IPS-15b (cell line): ENCODE measurements around the gene PLPPR3.

ENCODE experiments used
- H3K27me3 ChIP-seq: one replicate; pipeline ENCODE4 v1.6.1; 2013; ENCODE audit warnings: low read length; ENCODE audit not compliant: control insufficient read depth, insufficient read depth
- H3K36me3 ChIP-seq: one replicate; pipeline ENCODE4 v1.6.1; 2013; ENCODE audit warnings: low read length; ENCODE audit not compliant: control insufficient read depth, insufficient read depth
- H3K4me1 ChIP-seq: one replicate; pipeline ENCODE4 v1.6.1; 2013; ENCODE audit warnings: mild to moderate bottlenecking, low read length; ENCODE audit not compliant: control insufficient read depth, insufficient read depth
- H3K4me3 ChIP-seq: one replicate; pipeline ENCODE4 v1.5.1; 2013; ENCODE audit warnings: low read depth, low read length
- H3K9ac ChIP-seq: one replicate; pipeline ENCODE4 v1.6.1; 2013; ENCODE audit warnings: low read depth, mild to moderate bottlenecking, low read length
- H3K9me3 ChIP-seq: one replicate; pipeline ENCODE4 v1.6.1; 2013; ENCODE audit warnings: mild to moderate bottlenecking, low read length; ENCODE audit not compliant: control insufficient read depth, insufficient read depth

Gene PLPPR3

DNA sequence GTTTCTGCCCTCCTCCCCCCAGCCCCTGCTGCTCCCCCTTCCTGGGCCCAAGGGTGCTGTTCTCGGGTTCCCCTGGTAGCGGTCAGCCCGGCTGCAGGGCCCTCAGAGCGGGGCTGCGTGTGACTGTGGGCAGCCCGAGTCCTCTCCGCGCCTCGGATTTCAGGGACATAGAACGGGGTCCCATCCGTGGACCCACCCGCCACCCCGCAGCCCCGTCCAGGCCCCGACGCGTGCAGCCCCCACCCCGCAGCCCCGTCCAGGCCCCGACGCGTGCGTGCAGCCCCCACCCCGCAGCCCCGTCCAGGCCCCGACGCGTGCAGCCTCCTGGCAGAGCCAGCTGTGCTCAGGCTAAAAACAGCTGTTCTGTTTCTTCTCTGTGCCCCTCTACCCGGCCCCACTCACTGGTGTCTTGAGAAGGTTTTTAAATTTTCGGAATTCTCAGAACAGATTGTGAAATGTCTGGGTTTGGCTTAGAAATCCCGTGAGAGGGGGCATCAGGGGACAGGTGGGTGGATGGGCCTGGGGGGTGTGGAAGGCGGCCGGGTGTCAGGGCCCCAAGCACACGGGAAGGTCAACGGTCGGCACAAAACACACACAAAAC lies 13.6 kb upstream of the PLPPR3 start:
- Histone ChIP-seq H3K9me3 (no peaks in the 10 kb centered on the region), H3K4me1 (no peaks in the 10 kb centered on the region), H3K27me3 (no peaks in the 10 kb centered on the region), H3K4me3 (no peak overlapping the region), H3K36me3 (no peaks in the 10 kb centered on the region), H3K9ac (no peak overlapping the region)

DNA sequence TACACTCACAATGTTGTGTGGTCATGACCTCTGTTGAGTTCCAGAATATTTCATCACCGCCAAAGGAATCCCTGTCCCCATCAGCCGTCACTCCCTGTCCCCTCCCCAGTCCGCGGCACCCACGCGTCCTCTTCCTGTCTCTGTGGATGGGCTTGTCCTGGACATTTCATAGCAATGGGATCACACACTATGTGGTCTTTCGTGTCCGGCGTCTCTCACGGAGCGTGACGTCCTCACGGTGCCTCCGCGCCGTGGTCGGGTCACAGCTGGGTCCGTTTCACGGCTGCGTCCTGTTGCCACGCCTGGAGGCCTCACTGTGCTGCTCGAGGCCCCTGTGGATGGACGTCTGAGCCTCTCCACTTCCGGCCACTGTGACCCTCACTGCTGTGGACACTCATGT lies 12.5 kb upstream of the PLPPR3 start:
- Histone ChIP-seq H3K9ac (no peak overlapping the region), H3K27me3 (no peaks in the 10 kb centered on the region), H3K4me1 (no peaks in the 10 kb centered on the region), H3K36me3 (no peaks in the 10 kb centered on the region), H3K4me3 (no peak overlapping the region), H3K9me3 (no peaks in the 10 kb centered on the region)

DNA sequence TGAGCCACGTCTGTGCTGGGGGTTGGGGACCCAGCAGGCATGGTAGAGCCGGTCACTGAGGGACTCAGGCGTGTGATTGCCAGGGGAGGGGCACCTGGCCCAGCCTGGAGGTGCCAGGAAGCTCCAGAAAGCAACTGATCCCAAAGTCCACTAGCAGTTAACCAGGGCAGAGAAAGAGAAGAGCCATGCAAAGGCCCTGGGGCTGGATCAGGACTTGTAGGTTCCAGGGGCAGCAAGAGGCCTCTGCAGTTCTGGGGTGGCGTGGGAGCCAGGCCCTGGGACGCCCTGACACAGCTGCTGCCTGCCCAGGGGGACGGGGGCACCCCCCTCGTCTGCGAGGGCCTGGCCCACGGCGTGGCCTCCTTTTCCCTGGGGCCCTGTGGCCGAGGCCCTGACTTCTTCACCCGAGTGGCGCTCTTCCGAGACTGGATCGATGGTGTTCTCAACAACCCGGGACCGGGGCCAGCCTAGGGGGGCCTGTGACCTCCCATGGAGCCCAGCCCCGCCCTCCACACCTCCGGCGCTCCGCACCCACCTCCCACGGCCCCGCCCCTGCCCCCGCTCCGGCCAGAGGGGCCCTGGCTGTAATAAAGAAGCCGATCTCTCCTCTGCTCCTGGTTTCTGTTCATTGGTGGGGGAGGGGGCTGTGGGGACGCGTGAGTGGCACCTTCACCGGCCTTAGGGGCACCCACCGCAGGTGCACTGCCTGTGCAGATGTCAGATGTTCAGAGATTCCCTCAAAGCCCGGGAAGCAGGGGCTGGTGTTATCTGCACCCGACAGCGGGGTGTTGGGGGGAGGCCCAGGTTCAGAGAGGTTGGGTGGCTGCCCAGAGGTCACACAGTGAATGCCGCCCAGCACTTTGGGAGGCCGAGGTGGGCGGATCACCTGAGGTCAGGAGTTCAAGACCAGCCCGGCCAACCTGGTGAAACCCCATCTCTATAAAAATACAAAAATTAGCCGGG lies 9.9 kb upstream of the PLPPR3 start:
- no peaks in the 10 kb centered on the region for H3K4me1 ChIP-seq
- no peak overlapping the region for H3K4me3 ChIP-seq
- H3K36me3 ChIP-seq = no peaks in the 10 kb centered on the region
- H3K9ac ChIP-seq = no peak overlapping the region
- no peaks in the 10 kb centered on the region for H3K9me3 ChIP-seq
- H3K27me3 ChIP-seq = no peaks in the 10 kb centered on the region

GRCh38 chr19:829129-829758 lies 7.5 kb upstream of the PLPPR3 start:
- H3K9ac ChIP-seq = no peak overlapping the region
- no peaks in the 10 kb centered on the region for H3K36me3 ChIP-seq
- H3K27me3 ChIP-seq = no peaks in the 10 kb centered on the region
- H3K9me3 ChIP-seq = no peaks in the 10 kb centered on the region
- H3K4me1 ChIP-seq = no peaks in the 10 kb centered on the region
- H3K4me3 ChIP-seq = no peak overlapping the region

DNA sequence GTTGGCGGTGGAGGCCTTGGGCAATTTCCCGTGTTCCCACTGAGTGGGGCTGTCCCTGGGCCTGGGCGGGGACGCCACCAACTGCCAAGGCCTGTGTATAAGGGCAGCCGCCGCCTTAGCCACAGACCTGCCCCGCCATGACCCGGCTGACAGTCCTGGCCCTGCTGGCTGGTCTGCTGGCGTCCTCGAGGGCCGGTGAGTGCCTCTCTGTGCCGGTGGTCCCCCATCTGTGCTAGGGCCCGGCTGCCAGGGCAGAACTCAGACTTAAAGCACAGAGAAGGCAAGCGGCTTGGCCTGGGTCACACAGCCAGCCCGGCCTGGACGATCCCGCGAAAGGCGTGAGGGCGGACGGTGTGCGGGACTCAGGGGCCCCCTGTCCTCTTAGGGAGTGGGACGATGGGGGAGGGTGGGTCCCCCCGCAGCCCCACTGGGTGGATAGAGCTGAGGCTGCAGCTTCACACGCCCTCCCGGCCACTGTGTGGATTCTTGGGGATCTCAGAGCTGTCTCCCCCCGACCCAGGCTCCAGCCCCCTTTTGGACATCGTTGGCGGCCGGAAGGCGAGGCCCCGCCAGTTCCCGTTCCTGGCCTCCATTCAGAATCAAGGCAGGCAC lies 6.1 kb upstream of the PLPPR3 start, which contains the start of gene AZU1:
TSS of gene AZU1 (plus strand) at position 128 of the 612 bp plus-strand sequence. CDS start at position 138, 10 bp downstream.
- Histone ChIP-seq H3K4me1 (no peaks in the 10 kb centered on the region), H3K9ac (no peak within 1 kb of the TSS), H3K4me3 (no peak within 1 kb of the TSS), H3K9me3 (no peaks in the 10 kb centered on the region), H3K36me3 (no peaks in the 10 kb centered on the region), H3K27me3 (no peaks in the 10 kb centered on the region)

DNA sequence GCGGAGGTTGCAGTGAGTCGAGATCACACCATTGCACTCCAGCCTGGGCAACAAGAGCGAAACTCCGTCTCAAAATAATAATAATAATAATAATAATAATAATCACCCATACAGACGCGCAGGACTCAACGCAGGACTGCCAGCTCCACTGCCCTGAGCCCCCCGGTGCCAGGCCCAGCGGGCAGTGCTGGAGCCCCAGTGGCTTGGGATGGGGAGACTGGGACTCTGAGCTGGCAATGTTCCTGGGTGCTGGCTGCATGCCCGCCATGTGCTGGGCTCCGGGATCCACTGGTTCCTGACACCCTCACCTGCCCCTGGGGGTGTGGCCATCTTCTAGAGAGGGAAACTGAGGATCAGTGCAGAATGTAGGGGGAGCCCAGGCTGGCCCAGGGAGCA lies 5.6 kb upstream of the PLPPR3 start:
- Histone ChIP-seq H3K27me3 (no peaks in the 10 kb centered on the region), H3K9ac (no peak overlapping the region), H3K4me1 (no peaks in the 10 kb centered on the region), H3K36me3 (no peaks in the 10 kb centered on the region), H3K4me3 (no peak overlapping the region), H3K9me3 (no peaks in the 10 kb centered on the region)

DNA sequence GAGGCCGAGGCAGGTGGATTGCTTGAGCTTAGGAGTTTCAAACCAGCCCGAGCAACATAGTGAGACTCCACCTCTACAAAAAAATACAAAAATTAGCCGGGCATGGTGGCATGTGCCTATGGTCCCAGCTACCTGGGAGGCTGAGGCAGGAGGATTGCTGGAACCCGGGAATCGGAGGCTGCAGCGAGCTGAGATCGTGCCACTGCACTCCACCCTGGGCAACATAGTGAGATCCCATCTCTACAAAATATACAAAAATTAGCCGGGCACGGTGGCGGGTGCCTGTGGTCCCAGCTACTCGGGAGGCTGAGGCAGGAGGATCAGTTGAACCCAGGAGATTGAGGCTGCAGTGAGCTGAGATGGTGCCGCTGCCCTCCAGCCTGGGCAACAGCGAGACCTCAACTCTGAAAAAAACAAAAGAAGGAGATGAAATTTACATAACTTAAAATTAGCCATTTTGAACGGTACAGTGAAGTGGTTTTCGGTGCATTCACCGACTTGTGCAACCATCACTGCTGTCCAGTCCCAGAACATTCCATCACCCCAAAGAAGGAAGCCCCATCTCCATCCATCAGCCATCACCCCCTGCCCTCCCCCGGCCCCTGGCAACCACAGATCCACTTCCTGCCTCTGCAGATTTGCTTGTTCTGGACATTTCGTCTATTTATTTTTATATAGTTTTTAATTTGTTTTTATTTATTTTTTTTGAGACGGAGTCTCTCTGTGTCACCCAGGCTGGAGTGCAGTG lies 4.3 kb upstream of the PLPPR3 start:
- H3K9ac ChIP-seq = no peak overlapping the region
- no peak overlapping the region for H3K4me3 ChIP-seq
- H3K9me3 ChIP-seq = no peaks in the 10 kb centered on the region
- no peaks in the 10 kb centered on the region for H3K27me3 ChIP-seq
- H3K4me1 ChIP-seq = no peaks in the 10 kb centered on the region
- H3K36me3 ChIP-seq = no peaks in the 10 kb centered on the region

DNA sequence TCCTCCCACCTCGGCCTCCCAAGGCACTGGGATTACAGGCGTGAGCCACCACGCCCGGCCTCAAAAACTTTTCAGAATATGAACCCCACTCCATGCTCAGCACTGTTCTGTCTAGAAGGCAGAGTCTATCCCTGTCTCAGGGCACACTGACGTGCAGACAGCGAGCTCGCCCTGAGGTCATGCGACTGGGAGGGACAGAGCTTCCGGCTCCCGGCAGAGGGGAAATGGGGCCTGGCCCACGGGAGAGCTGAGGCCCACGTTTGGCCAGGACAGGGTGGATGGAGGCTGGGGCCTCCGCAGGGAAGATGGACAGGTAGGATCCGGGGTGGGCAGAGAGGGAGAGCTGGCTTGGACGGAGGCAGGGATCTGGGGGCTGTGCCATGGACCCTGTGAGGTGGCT lies 3.1 kb upstream of the PLPPR3 start:
- H3K9me3 ChIP-seq = no peaks in the 10 kb centered on the region
- H3K27me3 ChIP-seq = no peaks in the 10 kb centered on the region
- no peak overlapping the region for H3K4me3 ChIP-seq
- no peaks in the 10 kb centered on the region for H3K36me3 ChIP-seq
- H3K9ac ChIP-seq = no peak overlapping the region
- no peaks in the 10 kb centered on the region for H3K4me1 ChIP-seq

DNA sequence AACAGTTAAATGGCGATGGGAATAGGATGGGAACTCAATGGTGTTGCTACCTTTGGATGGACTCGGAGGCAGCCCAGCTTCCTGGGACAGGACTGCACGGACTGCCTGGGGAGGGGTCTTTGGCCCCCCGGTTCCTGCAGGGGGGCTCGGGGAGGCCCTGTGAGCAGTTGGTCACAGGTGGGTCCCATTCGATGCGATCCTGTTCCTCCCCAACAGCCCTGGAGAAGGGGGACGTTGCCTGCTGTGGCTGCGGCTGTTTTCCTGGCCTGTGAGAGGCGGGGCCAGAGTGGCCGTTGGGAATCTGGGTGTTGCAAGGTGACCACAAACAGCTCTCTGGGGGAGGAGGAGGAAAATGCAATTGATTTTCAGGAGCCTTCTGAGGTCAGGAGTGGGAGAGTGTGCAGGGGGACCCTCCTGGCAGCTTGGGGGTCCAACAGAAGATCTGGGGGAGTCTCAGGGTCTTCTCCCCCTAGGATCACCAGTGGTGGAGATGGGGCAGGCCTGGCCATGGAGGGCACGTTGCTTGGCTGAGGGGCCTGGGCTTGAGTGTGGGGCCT lies 1.9 kb upstream of the PLPPR3 start:
- no peaks in the 10 kb centered on the region for H3K4me1 ChIP-seq
- no peak overlapping the region for H3K4me3 ChIP-seq
- H3K9ac ChIP-seq = no peak overlapping the region
- H3K27me3 ChIP-seq = no peaks in the 10 kb centered on the region
- no peaks in the 10 kb centered on the region for H3K36me3 ChIP-seq
- H3K9me3 ChIP-seq = no peaks in the 10 kb centered on the region

GRCh38 chr19:821231-821824 lies 427 bp downstream of the PLPPR3 start:
- Histone ChIP-seq H3K9ac (no peak overlapping the region), H3K36me3 (no peaks in the 10 kb centered on the region), H3K4me1 (no peaks in the 10 kb centered on the region), H3K27me3 (no peaks in the 10 kb centered on the region), H3K4me3 (peak overlapping the region; percentile 43), H3K9me3 (no peaks in the 10 kb centered on the region)
